Lower leg skin (tissue), 4 donors: Measurements from ENCODE around the gene MGAM2. TPM values are rescaled to one million over a fixed set of nuclear protein-coding genes. Genes with fewer than 3 reads are reported as not detected.

ENCODE experiments used
- DNase-seq, 2 donors: peaks; one replicate each; pipeline ENCODE4 v3.0.0-alpha.2; 2019; ENCODE audit warnings: low spot score in 2 of 2
- H3K4me3 ChIP-seq: fragments of 200-600 bp; sonication (generic); 2 replicates; pipeline ENCODE4 v1.5.1; 2017; ENCODE audit warnings: mild to moderate bottlenecking, low read depth; ENCODE audit not compliant: poor library complexity, severe bottlenecking
- CTCF ChIP-seq, 3 donors: fragments of 450-650 bp; IDR thresholded peaks; one replicate each; pipeline ENCODE4 v1.5.1; 2016; ENCODE audit warnings: antibody characterized with exemption in 3 of 3, mild to moderate bottlenecking in 3 of 3, moderate library complexity in 2 of 3
- POLR2A ChIP-seq, 2 donors: fragments of 450-650 bp; IDR thresholded peaks; one replicate each; pipeline ENCODE4 v1.6.1; 2016 to 2017; ENCODE audit warnings: antibody characterized with exemption in 2 of 2, mild to moderate bottlenecking in 1 of 2, moderate library complexity in 1 of 2
- WGBS, 2 donors: methylation state at CpG; one replicate each; pipeline ENCODE4 v1.1.5; 2018; 5-methylcytosine and 5-hydroxymethylcytosine counted together
- intact Hi-C: fragments of 100-400 bp; cut with DNase I; formaldehyde crosslinking; loops from one replicate; pipeline ENCODE4 v1.15.0; 2023; ENCODE audit warnings: low total_unique reads
- total RNA-seq, 4 donors: library from RNA; depleted of rRNA; stranded (reverse); fragments of >200 nt; gene quantifications; one replicate each; pipeline ENCODE4 v1.1.0, GENCODE V29; 2016

MGAM2 gene
- total RNA-seq, 4 donors from 2014 or later, result 0.29 to 0.39 TPM; not detected in 2

- no peak for DNase-seq
- TF ChIP-seq POLR2A (IDR thresholded peaks at IDR 0.05) (no peak), CTCF (IDR thresholded peaks at IDR 0.05) (no peak)
- H3K4me3 ChIP-seq, result no peak overlapping the region
- intact Hi-C loops, result loop anchor here (5.0 kb wide), 1 partner anchor 212 kb away; no protein-coding TSS in a partner anchor
Observed at GRCh38 chr7:142188846-142189245, 77.3 kb downstream of the MGAM2 start.

- H3K4me3 ChIP-seq, result no peak overlapping the region
- TF ChIP-seq POLR2A (IDR thresholded peaks at IDR 0.05) (no peak), CTCF (IDR thresholded peaks at IDR 0.05) (no peak)
- no peak for DNase-seq
- intact Hi-C loops, result no loop called here
- 85 to 92% methylated on average over 4 of the region's 4 CpGs for WGBS, 2 donors
Observed at GRCh38 chr7:142194201-142194600, 82.7 kb downstream of the MGAM2 start.

DNA sequence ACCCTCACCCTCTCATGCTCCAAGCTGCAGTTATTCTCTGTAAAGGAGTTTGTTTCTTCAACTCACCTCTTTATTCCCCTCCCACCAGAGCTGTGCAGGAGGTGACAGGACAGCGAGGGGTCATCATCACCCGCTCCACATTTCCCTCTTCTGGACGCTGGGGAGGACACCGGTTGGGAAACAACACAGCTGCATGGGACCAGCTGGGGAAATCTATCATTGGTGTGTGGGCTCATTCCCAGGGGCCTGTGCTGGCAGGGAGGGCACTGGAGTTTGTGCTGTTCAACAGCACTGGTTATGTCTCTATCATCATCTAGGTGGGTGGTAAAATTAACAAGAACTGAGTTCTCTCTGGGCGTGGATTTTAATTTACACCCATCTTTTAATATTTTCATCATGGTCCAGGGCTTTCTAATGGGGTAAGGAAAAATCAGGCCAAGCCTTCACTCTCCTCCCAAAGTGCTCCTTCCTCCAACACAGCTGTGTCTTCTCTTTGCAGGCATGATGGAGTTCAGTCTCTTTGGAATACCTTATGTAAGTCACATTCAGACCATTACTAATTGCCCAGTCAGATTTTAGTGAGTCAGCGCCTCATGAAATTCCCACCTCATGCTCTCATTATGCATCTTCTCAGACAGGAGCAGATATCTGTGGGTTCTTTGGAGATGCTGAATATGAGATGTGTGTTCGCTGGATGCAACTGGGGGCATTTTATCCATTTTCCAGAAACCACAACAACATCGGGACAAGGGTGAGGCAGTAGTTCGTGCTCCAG lies 84.7 kb downstream of the MGAM2 start:
- TF ChIP-seq POLR2A (IDR thresholded peaks at IDR 0.05), result no peak
- no peak for TF ChIP-seq CTCF (IDR thresholded peaks at IDR 0.05)
- DNase-seq, result no peak
- no peak overlapping the region for H3K4me3 ChIP-seq
- 81% methylated on average over 9 of the region's 9 CpGs for WGBS, 2 donors
- intact Hi-C loops, result no loop called here

GRCh38 chr7:142200206-142200605 lies 88.7 kb downstream of the MGAM2 start:
- WGBS, 2 donors, result 81 to 91% methylated on average over 1 of the region's 1 CpG
- H3K4me3 ChIP-seq, result no peak overlapping the region
- DNase-seq, result no peak
- TF ChIP-seq POLR2A (IDR thresholded peaks at IDR 0.05), result no peak
- TF ChIP-seq CTCF (IDR thresholded peaks at IDR 0.05), result no peak
- intact Hi-C loops, result no loop called here

DNA sequence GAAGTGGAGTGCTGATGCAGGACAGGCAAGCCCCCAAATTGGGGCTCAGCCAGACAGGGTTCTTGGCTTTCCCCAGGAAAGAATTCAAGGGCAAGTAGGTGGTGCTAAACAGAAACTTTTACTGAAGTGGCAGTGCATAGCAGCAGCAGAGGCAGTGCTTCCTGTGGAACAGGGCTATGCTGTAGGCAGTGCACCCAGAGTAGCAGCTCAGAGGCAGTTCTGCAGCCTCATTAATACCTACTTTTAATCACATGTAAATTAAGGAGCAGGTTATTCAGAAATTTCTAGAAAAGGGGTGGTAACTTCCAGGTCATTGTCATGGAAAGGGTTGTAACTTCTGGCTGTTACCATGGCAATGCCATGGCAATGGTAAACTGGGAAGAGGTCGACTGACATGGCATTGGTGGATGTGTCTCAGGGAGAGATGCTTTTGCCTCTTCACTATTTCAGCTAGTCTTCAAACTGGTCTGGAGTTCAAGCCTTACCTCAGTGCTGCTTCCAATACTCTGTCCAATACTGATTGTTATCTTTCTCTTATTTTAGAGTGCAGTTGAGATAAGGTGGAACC lies 117.1 kb downstream of the MGAM2 start:
- WGBS, 2 donors, result 39 to 53% methylated on average over 1 of the region's 1 CpG
- TF ChIP-seq POLR2A (IDR thresholded peaks at IDR 0.05) (no peak), CTCF (IDR thresholded peaks at IDR 0.05) (no peak)
- no peak overlapping the region for H3K4me3 ChIP-seq
- no peak for DNase-seq
- intact Hi-C loops, result no loop called here
